ENCODE results near the gene CCDC146.
A peak's percentile ranks its signal among the peaks of the same experiment; 100 is the strongest.
"Not testable (repeated sequence)": the region's sequence is repeated elsewhere in the genome, so short reads cannot be mapped to it uniquely, and the experiment has no call there.

CCDC146 gene

GRCh38 chr7:77140291-77140690 lies 17.9 kb downstream of the CCDC146 start:
- DNase-seq (ENCODE audit: low read depth): not testable (repeated sequence)

- not testable (repeated sequence) for DNase-seq (ENCODE audit: low read depth)
Observed at GRCh38 chr7:77152232-77152631, 29.8 kb downstream of the CCDC146 start.

DNA sequence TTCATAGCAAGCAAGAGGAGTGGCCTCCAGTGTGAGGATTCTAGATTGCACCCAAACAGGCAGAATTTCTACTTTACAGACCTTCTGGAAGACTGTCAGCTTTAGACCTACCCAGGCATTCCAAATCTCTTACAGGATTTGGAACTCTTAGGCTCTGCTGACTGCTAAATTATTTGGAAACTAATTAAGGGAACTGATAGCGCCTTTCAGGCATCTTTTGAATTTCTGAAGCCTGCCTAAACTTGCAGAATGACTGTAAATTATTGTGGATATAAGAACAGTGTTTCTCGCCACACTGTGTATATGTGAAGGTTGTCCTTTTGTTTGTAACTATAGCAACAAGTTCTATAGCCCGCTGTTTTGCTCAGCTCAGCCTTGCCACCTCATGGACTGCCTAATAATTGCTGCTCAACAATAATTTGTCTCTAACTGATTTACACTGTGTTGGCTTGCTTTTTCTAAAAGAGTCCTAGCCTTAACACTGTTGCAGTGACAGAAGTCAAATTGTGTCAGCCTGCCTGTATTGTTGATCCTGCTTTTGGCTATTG lies 32.6 kb downstream of the CCDC146 start:
- not testable (repeated sequence) for DNase-seq (ENCODE audit: low read depth)

- DNase-seq (ENCODE audit: low read depth): not testable (repeated sequence)
Observed at GRCh38 chr7:77155601-77156377, 33.4 kb downstream of the CCDC146 start.

- DNase-seq (ENCODE audit: low read depth): not testable (repeated sequence)
Observed at GRCh38 chr7:77157034-77157433, 34.6 kb downstream of the CCDC146 start.

DNA sequence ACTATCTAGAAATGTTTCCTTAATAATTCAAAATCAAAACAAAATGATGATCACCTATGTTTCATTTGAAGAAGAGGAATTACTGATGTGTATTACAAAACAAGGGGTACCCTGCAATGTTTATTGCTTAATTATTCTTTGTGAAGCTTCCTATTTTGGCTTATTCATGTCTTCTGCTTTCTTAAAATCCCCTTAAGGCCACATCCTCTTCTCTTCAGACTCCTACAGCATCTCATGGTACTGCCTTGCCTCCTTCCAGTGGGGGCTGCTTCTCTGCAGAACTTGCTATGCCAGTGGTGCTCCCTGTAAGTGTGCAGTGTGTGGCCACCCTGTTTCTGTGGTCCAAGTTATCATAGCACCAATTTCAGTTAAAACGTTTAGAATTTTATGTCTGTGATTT lies 35.0 kb downstream of the CCDC146 start:
- DNase-seq (ENCODE audit: low read depth): no peak

GRCh38 chr7:77171073-77171472 lies 48.7 kb downstream of the CCDC146 start:
- DNase-seq (ENCODE audit: low read depth): not testable (repeated sequence)

DNA sequence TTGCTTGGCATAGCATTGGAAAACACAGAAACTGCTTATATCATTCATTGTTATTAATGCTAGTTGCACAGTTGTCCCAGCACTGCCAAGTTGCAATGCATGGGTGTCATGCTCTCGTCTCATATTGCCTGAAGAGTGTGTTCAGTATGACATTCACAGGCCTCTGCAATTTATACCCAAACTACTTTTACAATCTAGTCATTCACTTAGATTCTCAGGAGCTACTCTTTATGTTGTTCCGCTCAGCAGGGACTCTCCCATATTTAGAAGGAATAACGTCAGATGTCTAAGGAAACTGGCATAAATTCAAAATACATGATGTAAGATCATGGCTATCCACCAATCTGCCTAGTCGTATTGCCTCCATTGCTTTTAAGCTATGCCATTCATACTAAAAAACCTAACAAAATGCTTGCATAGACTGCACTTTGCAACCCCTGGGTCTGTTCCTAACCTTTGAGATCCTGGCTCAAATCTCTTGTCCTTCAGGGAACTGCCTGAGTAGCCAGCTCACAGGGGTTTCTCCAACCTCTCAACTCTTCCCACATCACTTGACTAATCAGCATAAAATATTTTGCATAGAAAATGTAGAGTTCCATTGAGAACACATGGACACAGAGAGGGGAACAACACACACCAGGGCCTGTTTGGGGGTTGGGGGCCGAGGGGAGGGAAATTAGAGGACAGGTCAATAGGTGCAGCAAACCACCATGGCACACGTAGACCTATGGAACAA lies 50.2 kb downstream of the CCDC146 start:
- not testable (repeated sequence) for DNase-seq (ENCODE audit: low read depth)

DNA sequence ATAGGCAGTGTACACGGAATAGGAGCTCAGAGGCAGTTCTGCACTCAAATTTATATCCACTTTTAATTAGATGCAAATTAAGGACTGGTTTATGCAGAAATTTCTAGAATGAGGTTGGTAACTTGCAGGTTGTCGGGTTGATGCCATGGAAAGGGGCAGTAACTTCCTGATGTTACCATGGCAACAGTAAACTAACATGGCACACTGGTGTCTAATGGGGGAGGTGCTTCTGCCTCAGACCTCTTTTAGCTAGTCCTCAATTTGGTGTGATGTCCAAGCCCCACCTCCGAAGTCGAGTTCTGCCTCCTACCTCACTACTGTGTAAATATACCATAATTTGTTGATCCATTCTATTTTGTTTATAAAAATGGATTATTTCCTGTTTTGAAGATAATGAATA lies 52.0 kb downstream of the CCDC146 start:
- DNase-seq (ENCODE audit: low read depth): not testable (repeated sequence)

- DNase-seq (ENCODE audit: low read depth): not testable (repeated sequence)
Observed at GRCh38 chr7:77175274-77175800, 52.9 kb downstream of the CCDC146 start.

DNA sequence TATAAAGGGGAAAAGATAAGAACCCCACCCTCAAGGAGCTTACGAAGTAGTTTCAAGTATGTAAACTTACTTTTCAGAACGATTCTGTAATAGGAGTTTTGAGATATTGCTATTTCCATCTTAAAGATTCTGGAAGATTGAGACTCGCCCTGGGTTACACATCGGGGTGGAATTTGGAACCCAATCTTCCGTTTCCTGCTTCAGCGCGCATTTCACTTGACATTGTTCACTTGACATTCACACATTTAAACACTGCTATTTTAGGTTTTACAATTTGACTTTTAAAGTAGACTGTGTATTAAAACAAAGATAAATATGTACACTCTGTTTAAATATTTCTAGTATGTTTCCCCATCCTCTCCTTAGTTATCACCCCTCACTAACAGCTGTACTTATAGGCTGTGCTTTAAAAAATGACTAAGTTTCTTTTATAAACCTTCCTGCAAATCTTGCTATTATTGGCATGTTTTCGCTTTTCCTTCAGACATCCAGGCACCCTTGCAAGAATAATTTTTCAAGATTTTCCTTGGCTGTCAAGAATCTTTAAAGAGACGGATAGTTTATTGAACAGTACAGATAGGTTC lies 55.0 kb downstream of the CCDC146 start:
- not testable (repeated sequence) for DNase-seq (ENCODE audit: low read depth)

GRCh38 chr7:77178024-77178423 lies 55.6 kb downstream of the CCDC146 start:
- not testable (repeated sequence) for DNase-seq (ENCODE audit: low read depth)

- no peak for DNase-seq (ENCODE audit: low read depth)
Observed at GRCh38 chr7:77181015-77181595, 58.7 kb downstream of the CCDC146 start.

GRCh38 chr7:77181734-77182133 lies 59.3 kb downstream of the CCDC146 start:
- DNase-seq (ENCODE audit: low read depth): no peak

- no peak for DNase-seq (ENCODE audit: low read depth)
Observed at GRCh38 chr7:77182261-77182660, 59.8 kb downstream of the CCDC146 start.

DNA sequence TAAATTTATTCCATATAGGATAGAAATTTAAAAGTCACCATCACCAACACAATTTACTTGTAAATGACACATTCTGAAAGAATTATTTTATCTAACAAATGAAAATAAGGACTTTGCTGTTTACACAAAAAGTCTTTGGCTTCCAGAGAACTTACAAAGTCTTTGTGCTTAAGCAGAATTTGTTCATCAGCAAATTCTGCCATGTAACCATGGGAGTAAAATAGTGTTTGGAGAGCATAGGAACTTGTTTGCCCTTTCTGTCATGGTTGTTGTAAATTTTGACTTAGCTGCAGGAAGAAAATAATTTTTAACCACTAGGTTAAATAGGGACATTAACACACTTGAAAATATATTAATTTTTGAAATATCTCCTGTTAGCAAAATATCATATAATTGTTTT lies 62.0 kb downstream of the CCDC146 start:
- no peak for DNase-seq (ENCODE audit: low read depth)

DNA sequence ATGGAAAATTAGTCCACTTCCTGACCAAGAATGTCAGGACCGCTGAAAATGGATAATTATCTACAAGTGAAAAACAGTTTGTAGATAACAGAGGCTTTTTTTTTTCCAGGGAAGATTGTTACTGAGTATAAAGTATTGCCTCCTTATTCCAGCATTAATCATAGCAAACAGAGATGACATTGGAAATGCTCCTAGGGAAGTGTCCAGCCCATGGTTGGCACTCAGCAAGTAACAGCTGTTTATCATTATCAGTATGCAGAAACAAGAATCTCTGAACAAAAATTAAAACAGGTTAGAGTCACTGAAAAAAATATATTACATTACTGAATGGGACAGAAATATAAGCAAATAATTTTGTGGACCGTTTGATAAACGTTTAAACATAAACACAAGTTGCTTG lies 62.6 kb downstream of the CCDC146 start:
- peak; percentile 68 for DNase-seq (ENCODE audit: low read depth)

- no peak for DNase-seq (ENCODE audit: low read depth)
Observed at GRCh38 chr7:77185866-77186265, 63.5 kb downstream of the CCDC146 start.

GRCh38 chr7:77188731-77189437 lies 66.5 kb downstream of the CCDC146 start:
- DNase-seq (ENCODE audit: low read depth): no peak

GRCh38 chr7:77197141-77197540 lies 74.7 kb downstream of the CCDC146 start:
- no peak for DNase-seq (ENCODE audit: low read depth)

Measured in fibroblast of gingiva (primary cell).